ENCODE measurements around the gene LRRC4C.

DNA sequence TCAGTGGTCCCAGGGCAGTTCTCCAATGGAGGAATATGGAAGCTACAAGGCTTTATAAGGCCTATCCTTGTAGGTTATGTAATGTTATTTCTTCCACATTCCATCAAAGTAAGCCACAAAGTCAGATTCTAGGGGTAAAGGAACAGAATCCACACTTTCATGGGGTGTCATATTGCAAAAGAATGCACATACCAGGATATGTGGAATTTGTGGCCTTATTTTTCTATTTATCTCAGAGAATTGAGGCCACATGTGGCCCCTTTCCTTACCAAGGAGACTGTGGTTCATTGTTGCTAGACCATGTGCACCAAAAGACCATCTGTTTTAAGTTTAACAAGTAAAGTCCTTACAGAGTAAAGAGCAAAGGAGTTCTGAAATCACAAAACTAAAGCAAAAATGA is 12.9 kb downstream of the LRRC4C start:
- TF ChIP-seq CTCF (IDR thresholded peaks at IDR 0.05) (no peak), POLR2A (IDR thresholded peaks at IDR 0.05) (no peak)

Data from heart left ventricle (tissue), 13 donors.